Activated CD4-positive, alpha-beta T cell treated with anti-CD3 and anti-CD28 coated beads for 24 hours (primary cell): ENCODE data around the gene DUOXA1.
"Not testable (repeated sequence)": the region's sequence is repeated elsewhere in the genome, so short reads cannot be mapped to it uniquely, and the experiment has no call there.

ENCODE experiments used
- DNase-seq, 2 donors: peaks; one replicate each; pipeline ENCODE4 v3.0.0-alpha.2; 2020; ENCODE audit warnings: low read depth in 2 of 2

DUOXA1 gene

DNA sequence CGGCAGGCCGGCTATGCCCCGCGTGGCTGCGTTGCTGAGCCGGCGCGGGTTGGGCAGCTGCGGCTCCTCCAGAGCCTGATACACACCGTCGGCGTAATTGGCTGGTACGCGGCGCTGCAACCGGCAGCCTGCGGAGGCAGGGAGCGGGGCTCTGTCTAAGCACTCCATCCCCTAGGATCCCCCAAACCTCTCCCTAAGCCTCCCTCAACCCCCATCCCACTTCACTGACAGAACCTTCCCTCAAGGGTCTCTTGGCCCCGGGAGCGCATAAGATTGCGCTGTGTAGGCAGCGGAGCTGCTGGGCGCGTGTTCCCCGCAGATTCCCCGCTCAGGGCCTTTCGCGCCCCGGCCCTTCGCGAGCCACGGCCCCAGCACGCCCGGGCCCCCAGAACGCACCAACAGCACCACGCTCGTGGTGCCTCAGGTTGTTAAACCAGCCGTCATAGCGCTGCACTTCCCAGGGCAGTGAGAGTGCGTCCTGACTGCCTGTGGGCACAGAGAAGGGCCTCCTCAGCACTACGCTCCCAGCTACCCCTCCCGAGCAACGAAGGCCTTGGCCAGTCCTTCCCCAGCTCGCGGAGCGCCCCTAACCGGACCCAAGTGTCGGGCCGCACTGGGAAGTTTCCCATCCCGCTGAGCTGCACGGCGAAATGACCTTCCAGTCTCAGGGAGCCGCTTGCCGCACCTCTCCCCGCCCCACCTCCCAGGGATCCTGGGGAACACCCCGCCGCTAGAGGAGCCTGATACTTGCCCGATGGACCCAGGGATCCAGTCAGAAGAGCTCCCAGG, 16.9 kb downstream of the DUOXA1 start:
- DNase-seq: no peak

DNA sequence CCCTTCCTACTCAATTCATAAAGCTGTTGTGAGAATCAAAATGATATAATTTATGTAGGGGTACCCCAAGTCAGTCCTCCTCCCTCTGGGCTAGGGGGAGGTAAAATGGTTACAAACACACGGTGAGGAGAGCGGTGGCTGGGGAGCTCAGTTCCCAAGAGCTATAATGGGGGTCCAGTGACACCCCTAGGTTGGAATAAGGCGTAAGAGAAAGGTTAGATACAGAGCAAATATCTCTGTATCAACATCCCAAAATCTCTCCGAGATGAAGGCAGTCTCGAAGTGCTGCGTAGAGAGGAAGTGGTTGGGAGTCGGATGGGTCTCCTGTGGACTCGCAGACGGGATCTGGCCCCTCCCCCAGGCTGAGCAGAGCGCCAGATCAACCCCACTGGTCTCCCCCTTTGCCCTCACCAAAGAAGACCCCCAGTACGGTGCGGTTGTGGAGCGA, 17.5 kb downstream of the DUOXA1 start:
- DNase-seq: no peak

DNA sequence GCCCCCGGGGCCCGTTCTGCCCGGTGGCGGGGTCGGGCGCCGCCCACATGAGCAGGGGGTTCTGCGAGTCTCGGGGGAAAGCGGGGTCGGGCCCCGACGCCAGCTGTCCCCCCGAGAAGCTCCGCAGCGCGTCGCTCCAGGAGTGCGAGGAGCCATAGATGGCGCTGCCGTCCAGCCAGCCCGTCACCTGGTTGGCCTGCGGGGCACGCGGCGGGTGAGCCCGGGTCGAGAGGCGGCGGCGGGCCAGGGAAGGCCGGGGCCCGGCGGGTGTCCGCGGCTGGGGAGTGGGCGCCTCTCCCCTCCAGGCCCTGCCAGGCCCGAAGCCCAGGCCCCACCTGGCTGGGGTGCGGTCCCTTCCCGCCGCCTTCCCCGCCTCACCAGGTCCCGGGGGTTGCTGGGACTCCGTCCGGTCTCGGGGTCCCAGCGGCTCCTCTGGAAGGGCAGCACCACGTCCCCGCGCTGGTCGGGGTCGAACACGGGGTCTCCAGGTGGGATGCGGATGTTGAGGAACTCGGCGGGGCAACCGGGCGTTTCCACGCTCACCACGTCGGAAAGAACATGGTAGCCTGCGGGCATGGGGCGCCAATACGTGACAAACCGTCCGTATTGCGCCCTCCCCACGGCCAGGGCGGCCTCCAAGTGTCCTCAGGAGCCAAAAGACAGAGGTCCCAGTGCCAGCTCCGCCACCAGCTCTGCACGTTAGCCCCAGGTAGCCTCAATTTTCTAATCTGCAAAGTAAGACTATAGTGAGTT, 18.1 kb downstream of the DUOXA1 start:
- DNase-seq: no peak

DNA sequence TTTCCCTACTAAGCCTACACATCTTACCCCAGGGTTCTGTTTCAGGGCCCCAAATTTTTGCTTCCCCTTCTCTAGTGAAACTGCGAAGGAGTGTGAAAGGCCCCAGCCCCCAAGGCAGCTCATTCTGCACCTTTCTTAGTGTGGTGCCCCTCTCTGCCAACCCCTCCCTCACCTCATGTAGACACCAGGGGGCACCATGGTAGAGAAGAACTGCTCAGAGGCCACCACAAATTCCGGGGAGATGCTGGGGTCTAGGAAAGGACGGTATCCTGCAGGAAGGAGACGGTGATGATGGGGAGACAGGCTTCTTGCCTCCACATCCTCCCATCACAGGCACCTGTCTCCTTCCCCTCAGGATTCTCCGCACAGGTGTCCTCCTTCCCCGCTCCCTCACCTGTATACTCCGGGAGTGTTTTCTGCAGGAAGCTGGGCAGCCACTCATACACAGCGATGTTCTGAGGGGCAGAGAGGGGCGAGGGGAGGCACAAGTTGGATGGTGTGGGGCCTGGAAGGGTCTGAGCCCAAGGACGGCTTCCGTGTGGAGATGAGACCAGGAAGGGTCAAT, 19.3 kb downstream of the DUOXA1 start:
- DNase-seq: no peak

DNA sequence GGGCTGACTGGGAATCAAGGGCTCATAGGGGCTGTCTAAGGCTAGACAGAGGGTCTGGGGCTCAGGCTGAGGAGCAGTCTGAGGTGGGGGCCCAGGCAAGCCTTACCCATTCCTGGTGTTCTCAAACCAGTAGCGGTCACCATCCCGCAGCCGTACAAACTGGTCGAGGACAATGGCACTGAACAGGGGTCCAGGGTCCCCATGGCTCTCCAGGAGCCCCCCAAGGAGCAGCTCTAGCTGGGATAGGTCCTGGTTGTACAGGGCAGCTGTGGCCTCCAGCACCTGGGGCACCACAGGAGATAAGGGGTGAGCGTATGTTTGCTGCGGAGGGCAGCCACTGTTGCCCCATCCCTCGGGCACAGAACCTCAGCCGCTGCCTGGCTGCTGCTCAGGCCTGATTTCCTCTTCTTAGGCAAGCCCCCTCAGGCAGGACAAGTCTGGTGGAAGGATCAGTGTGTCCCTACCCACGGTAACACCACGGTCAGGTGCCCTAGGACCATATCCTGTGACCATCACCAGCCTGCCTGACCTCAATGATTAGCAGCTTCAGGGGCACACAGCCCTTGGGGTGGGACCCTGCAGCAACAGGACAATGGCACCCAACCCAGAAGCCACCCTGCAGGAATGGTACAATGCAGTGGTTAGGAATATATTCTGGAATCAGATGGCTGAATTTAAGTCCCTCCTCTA, 21.6 kb downstream of the DUOXA1 start:
- DNase-seq: no peak

DNA sequence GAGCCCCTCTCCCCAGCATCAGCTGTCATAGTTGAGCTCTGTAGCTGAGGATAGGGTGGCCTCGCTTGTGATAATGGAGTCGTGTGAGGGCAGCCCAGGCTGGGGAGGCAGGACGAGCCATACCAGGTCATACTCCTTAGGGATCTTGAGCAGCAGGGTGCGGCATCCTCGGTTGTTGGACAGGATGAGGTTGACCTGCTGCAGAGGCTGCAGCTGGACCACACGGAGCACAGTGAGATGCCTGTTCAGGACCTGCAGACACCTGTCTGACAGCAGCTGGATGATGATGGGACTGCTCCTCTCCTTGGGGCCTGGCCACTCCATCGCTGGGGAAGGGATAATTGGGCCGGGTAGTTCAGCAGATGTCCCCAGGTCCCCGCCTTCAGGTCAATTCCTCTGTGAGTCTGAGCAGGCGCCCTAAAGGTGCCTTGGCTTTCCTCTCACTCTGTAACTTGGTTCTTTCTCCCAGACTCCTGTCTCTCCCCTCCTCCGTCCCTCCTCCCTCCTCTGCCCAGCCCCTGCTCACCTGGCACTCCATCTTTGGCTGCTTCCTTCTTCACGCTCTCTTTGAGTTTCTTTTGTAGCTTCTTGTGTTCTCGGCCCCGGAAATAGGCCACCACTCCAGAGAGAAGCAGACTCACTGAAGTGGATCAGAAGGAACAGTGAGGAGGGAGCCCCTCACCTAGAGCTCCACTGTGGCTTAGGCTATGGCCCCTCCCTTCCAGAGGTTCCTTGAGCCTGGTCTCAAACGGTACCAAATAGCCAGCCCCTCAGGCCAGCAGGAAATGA, 23.5 kb downstream of the DUOXA1 start:
- DNase-seq: no peak

DNA sequence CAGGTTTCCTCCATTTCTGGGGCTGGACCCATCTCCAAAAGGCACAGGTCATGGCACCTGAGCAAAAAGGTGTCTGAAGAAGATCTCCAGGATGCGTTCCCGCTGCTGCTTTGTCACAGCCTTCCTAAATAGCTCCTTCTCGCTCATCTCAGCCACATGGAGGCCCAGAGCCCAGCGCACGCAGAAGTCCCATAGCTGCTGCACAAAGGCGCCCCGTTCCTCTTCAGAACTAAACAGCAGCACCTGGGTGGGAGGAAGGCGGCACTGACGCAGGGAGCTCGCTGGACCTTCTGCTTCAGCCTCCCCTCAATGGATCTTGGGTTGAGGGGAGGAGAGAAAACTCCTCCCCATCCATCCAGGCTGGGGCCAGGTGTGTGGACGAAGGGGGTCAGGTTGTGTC, 24.1 kb downstream of the DUOXA1 start:
- DNase-seq: no peak

DNA sequence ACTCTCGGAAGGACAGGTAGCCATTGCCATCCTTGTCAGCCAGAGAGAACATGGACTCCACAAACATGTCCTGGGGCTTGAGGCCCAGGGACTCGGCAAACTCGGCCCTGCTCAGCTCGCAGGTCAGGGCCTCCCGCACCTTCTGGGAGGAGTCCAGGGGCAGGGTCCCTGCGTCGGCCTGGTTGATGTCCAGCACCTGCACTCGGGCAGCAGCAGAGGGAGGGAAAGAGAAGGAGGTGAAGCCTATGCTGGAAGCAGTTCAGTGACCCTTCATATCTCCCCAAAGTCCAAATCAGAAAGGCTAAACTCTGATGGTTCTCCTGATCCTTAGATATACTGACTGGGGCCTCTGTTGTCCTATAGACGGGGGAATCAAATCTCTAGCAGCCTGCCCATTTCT, 25.5 kb downstream of the DUOXA1 start:
- DNase-seq: not testable (repeated sequence)

DNA sequence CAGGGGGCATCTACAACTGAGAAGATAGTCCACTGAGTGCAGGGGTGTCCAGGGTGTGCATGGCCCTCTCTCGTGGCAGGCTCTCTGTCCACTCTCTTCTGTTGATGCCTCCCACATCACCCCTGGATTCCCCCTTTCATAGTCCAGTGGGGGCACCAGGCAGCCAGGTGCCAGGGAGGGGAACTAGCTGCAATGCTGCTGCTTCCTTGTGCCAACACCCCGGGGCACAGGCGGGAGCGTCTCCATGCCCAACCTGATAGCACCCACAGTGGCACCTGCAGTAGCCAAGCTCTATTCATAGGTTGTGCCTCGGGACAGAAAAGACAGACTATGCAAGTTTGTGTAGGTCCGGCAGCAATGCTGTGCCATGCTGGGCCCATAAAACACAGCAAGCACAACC, 27.5 kb downstream of the DUOXA1 start:
- no peak for DNase-seq

DNA sequence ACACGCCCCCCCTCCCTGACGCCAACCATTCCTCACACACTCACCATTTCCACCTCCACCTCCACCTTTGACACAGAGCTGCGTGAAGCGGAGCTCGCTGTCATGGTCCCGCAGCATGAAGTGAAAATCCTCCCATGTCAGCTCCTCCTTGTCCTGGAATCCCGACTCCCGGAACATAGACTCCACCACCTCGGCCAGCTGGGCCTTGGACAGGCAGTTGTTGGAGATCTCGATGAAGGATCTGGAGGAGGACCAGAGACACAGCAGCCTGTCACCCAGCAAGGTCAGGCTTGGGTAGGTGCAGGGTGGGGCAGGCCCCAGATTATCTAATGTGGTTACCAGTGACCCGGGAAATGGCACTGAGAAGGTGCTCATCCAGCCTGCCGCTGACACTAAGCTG, 27.9 kb downstream of the DUOXA1 start:
- no peak for DNase-seq

DNA sequence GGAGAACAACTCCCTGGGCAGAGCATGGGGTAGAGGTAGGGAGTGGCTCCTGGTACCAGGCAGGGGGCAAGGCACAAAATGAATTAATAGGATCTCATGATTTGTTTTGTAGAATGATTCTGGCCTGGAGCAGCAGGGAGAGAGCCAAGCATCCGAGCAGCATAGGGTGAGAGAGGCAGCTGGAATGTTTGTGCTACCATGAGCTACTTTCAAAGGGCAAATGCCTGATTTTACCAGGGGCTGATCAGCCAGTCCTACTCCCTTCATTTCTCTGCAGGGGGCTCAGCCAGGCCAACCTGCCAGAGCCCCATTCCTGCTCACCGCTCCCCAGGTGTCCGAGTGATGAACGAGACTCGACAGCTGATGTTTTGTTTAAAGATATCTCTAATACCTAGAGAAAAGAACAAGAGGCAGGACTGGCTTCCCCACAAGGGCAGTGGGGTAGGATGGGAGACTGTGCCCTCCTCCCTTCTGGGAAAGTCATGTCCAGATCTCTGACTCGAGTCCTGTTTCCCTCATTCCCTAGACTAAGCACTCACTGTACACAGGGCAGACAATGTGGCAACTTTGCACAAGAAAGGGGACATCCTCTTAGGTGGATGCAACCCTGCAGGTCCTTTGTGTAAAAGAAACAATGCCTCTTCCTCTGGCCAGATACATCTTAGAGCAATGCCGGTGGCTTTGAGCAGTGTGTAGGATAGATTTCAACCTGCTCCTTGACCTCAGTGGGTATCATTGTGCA, 28.6 kb downstream of the DUOXA1 start:
- DNase-seq: no peak

DNA sequence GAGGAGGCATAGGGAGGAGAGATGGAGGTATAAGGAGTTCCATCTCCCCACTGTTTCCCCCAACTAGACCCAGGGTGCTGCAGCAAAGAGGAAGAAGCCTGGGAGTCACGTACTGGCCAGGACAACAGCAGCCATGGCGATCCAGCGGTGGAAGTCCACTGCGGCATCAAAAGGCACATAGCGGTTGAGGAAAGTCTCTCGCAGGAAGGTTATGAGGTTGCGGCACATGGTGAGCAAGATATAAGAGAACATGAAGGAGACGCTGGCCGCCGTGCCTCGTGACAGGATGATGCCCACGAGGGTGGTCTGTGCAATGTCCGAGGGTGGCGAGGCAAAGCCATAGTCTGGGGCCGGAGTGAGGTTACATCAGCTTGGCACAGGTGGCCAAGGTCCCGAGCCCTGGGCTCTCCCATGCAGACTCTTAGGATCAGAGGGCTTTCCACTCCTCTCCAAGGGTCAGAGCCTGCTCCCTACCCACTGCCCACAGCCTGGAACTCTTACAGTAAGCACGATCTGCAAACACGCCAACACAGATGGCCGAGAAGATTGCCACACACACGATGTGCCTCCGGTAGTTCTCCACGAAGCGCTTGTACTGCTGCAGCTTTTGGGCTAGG, 30.0 kb downstream of the DUOXA1 start:
- DNase-seq: no peak

DNA sequence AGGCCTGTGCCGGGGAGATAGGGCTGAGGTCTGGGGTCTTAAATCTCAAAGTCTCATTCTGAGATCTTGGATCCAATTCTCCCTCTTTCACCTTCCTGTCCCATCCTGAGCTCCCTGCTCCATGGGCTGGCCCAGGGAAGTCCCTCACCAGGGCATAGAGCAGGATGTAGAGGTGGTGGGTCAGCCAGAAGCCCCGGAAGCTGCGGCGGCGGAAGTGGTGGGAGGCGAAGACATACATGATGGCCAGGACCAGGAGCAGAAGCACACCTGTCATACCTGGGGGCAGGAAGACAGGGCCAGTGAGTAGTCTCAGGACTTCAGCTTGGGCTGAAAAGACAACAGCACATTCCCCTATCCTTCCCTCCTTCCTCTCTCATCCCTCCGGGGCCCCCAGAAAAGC, 32.2 kb downstream of the DUOXA1 start:
- DNase-seq: no peak

DNA sequence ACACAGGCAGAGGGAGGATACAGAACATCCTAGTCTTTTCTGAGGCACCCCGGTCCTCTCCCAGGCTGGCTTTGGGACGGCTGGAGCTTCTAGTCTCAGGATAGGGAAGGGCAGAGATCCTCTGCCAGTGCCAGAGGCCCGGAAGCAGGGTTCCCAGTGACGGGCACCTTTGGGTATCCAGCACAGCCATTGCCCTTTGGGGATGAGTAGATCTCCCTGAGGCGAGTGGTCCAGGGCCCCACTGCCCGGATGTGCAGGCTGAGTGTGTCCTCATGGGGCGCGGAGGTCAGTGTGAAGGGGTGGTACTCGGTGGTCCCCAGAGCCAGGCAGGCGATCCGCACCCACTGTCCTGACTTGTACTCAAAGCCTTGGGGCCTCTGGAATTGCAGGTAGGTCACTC, 34.0 kb downstream of the DUOXA1 start:
- DNase-seq: no peak

DNA sequence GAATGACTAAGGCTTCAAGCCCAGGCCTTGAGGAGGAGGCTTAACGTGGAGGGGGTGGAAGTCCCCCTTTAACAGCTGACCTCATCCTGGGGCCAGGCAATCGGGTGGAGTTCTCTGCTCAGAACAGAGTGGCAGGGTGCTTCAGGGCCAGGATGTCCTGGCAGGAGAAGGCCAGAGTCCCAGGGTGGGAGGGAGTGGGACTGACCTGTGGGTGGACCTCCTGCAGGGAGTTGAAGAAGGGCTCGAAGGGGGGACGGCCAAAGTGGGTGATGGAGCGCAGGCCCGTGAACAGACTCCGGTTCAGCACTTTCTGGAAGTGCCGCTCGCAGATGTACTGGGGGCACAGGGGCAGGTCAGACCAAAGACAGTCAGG, 35.3 kb downstream of the DUOXA1 start:
- DNase-seq: no peak

DNA sequence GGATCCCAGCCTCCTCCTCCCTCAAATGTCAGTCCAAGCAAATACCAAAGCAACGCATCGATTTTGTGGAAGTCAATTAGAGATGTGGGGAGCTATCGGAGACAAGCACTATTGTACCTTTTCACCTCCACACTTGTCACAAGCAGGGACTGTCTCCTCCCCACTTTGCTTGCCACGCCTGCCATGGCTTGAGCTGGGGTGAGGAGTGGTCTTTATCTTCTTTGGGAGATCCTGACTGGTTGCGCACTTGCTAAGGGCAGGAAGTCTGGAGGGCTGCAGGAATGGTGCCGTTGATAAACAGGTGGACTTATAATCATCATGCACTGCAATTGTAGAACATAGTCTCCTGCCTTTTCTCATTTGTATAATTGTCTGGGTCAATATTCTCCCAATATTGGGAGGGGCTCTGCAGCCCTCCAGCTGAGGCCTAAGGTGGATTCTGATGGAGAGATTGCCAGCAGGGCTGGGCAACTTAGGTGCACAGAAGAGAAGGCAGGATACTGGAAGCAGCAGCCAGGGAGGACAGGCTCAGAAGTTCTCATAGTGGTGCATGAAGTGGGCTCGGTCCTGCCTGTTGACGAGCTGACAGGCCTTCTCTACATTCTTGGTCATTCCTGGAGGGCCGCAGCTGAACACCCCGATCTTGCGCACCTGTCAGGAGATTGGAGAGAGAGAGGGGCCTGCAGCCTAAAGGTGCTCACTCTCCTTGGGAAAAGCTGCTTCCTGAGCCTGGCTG, 35.9 kb downstream of the DUOXA1 start:
- DNase-seq: no peak

DNA sequence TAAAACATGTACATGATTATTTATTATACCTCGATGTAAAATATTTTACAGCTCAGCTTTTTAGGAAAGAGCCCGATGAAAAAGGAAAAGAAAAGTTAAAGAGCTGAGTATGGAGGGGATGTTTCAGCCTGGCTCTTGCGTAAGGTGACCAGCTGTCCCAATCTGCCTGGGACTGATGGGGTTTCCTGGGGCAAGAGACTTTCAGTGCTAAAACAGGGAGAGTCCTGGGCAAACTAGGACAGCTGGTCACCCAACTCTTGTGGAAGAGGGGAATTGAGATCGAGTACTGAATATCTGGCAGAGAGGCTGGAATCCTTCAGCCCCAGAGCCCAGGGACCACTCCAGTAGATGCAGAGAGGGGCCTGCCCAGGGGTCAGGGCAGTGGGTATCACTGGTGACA, 36.7 kb downstream of the DUOXA1 start:
- DNase-seq: no peak

DNA sequence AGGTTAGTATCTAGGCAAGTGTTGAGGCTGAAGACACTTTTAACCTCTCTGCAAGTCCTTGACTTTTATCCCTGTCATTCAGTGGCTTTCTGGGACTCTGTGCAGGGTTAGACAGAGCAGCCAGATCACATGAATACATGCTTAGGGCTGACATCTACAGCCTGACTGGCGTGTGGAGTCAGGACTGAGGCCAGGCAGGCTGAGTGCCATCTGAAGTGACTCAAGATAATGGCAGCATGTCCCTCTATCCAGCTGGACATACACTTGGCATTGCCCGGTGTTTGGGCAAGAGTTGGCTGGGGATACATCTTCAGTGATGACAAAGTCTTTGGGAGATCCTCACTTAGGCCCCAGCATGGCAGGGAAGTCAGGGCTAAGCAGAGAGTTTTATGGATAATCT, 38.1 kb downstream of the DUOXA1 start:
- no peak for DNase-seq

DNA sequence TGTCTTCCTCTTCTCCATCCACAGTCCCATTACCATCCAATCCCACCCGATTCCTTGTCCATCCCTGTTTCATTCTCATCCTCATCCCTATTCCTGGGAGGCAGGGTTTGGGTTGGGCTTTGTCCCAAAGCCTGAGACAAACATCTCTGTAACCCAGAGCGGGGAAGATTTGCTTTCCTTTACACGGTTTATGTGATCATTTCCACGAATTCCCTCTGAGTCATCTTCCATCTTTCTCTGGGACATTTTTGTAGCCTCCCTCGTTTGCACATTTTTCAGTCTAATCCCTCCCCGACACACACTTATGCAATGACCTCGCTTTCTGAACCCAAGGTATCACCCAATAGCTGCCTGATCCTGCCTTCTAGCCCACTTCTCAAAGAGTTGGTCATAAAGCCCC, 38.5 kb downstream of the DUOXA1 start:
- DNase-seq: no peak
